Astrocyte (in vitro differentiated cells and primary cell): ENCODE measurements around the gene OGN.

ENCODE experiments used
- EZH2 ChIP-seq: IDR thresholded peaks from 2 replicates; pipeline ENCODE4 v1.6.1; 2012; ENCODE audit warnings: mild to moderate bottlenecking, low read length, inconsistent platforms; ENCODE audit not compliant: insufficient read depth
- TF ChIP-seq, protein P1 (sequence below): IDR thresholded peaks from 2 replicates; pipeline ENCODE4 v1.5.1; 2011; ENCODE audit warnings: low read depth, mild to moderate bottlenecking, inconsistent platforms, low read length, moderate library complexity; ENCODE audit not compliant: insufficient read depth

DNA sequence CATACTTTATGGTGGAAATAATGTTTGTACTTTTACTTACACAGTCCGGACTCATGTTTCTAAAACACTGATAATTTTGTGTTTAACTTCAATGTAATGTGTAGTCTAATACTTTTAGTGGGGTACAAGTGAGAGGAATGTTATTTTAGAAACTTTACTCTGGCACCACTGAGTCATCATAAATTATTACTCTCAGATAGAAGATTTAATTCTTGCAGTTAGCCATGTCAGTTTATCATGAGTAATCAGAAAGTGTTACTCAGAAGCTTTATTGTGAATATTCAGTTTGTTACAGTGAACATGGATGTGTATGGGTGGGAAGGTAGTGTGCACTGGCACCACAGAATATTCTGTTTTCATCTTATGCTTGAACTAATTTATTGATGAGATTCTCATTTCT is 20.0 kb downstream of the OGN start:
- TF ChIP-seq, protein P1, sequence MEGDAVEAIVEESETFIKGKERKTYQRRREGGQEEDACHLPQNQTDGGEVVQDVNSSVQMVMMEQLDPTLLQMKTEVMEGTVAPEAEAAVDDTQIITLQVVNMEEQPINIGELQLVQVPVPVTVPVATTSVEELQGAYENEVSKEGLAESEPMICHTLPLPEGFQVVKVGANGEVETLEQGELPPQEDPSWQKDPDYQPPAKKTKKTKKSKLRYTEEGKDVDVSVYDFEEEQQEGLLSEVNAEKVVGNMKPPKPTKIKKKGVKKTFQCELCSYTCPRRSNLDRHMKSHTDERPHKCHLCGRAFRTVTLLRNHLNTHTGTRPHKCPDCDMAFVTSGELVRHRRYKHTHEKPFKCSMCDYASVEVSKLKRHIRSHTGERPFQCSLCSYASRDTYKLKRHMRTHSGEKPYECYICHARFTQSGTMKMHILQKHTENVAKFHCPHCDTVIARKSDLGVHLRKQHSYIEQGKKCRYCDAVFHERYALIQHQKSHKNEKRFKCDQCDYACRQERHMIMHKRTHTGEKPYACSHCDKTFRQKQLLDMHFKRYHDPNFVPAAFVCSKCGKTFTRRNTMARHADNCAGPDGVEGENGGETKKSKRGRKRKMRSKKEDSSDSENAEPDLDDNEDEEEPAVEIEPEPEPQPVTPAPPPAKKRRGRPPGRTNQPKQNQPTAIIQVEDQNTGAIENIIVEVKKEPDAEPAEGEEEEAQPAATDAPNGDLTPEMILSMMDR: no peak
- TF ChIP-seq EZH2: no peak
